IPS DF 6.9 (cell line): Measurements from ENCODE around the gene CHMP6.
"Not testable (repeated sequence)": the region's sequence is repeated elsewhere in the genome, so short reads cannot be mapped to it uniquely, and the experiment has no call there.

ENCODE experiments used
- DNase-seq: peaks from one replicate; pipeline ENCODE4 v3.0.0-alpha.2; 2013; ENCODE audit warnings: low read depth, low spot score
- H3K27ac ChIP-seq: one replicate; pipeline ENCODE4 v1.5.1; 2013; ENCODE audit warnings: low read length, control low read depth
- H3K27me3 ChIP-seq: 2 replicates; pipeline ENCODE4 v1.6.1; 2013; ENCODE audit warnings: mild to moderate bottlenecking, low read length; ENCODE audit not compliant: control insufficient read depth, insufficient read depth
- H3K36me3 ChIP-seq: 2 replicates; pipeline ENCODE4 v1.6.1; 2013; ENCODE audit warnings: low read length; ENCODE audit not compliant: control insufficient read depth, insufficient read depth
- H3K4me1 ChIP-seq: 2 replicates; pipeline ENCODE4 v1.6.1; 2013; ENCODE audit warnings: low read length; ENCODE audit not compliant: control insufficient read depth, insufficient read depth
- H3K4me3 ChIP-seq: 2 replicates; pipeline ENCODE4 v1.5.1; 2013; ENCODE audit warnings: mild to moderate bottlenecking, low read length
- H3K9me3 ChIP-seq: 2 replicates; pipeline ENCODE4 v1.6.1; 2013; ENCODE audit warnings: low read length, inconsistent platforms; ENCODE audit not compliant: control insufficient read depth, insufficient read depth
- WGBS: extraction: QIAGEN DNeasy Blood & Tissue Kit; methylation state at CpG from one replicate; pipeline ENCODE4 v1.1.7; 2013; ENCODE audit warnings: mixed read lengths, missing lambda C conversion rate; ENCODE audit not compliant: insufficient read length, insufficient coverage; 5-methylcytosine and 5-hydroxymethylcytosine counted together

CHMP6 gene

GRCh38 chr17:81015136-81015535 is 23.5 kb downstream of the CHMP6 start:
- no peaks in the 10 kb centered on the region for H3K4me1 ChIP-seq
- no peak overlapping the region for H3K27ac ChIP-seq
- no peaks in the 10 kb centered on the region; the same call in 1 of the 2 replicates for H3K9me3 ChIP-seq
- H3K27me3 ChIP-seq, result no peaks in the 10 kb centered on the region
- WGBS, result no CpG with 5 or more reads among the region's 1 CpG
- H3K4me3 ChIP-seq, result no peak overlapping the region
- DNase-seq, result no peak
- no peaks in the 10 kb centered on the region for H3K36me3 ChIP-seq

DNA sequence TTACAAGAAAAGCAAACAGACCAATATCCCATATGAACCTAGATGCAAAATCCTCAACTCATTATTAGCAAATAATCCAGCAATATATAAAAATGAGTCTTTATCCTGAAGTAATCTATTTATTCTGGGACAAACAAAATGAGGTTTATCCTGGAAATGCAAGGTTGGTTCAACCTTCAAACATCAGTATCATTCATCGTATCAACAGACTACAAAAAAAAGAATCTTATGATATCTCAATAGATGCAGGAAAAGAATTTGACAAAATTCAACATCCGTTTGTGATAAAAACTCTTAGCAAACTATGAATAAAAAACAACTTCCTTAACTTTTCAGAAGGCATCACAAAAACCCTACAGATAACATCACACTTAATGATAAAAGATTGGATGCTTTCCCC is 24.9 kb downstream of the CHMP6 start:
- Histone ChIP-seq H3K9me3 (no peaks in the 10 kb centered on the region; the same call in 1 of the 2 replicates), H3K4me1 (no peaks in the 10 kb centered on the region), H3K4me3 (no peak overlapping the region), H3K27ac (no peak overlapping the region), H3K36me3 (no peaks in the 10 kb centered on the region), H3K27me3 (no peaks in the 10 kb centered on the region)
- WGBS, result no CpG with 5 or more reads among the region's 2 CpGs
- no peak for DNase-seq

DNA sequence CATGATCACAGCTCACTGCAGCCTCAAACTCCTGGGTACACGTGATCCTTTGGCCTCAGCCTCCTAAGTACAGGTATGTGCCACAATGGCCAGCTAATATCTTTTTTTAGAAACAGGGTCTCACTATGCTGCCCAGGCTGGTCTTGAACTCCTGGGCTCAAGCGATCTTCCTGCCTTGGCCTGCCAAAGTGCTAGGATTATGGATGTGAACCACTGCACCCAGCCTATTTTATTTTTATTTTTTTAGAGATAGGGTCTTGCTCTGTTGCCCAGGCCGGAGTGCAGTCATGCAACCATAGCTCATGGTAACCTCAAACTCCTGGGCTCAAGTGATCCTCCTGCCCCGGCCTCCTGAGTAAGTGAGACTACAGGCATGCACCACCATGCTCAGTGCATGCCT is 25.7 kb downstream of the CHMP6 start:
- H3K4me3 ChIP-seq, H3K27ac ChIP-seq: not testable (repeated sequence)

GRCh38 chr17:81018044-81018802 is 26.6 kb downstream of the CHMP6 start:
- Histone ChIP-seq H3K4me1 (no peaks in the 10 kb centered on the region), H3K27me3 (no peaks in the 10 kb centered on the region), H3K27ac (no peak overlapping the region), H3K4me3 (no peak overlapping the region), H3K9me3 (no peaks in the 10 kb centered on the region), H3K36me3 (no peaks in the 10 kb centered on the region)
- WGBS, result no CpG with 5 or more reads among the region's 29 CpGs
- DNase-seq, result no peak

More for the DNA sequence above, 25.7 kb downstream of the CHMP6 start:
- H3K4me1 ChIP-seq, H3K9me3 ChIP-seq, H3K27me3 ChIP-seq, DNase-seq, H3K36me3 ChIP-seq: not testable (repeated sequence)
- WGBS, result no CpG with 5 or more reads among the region's 4 CpGs

DNA sequence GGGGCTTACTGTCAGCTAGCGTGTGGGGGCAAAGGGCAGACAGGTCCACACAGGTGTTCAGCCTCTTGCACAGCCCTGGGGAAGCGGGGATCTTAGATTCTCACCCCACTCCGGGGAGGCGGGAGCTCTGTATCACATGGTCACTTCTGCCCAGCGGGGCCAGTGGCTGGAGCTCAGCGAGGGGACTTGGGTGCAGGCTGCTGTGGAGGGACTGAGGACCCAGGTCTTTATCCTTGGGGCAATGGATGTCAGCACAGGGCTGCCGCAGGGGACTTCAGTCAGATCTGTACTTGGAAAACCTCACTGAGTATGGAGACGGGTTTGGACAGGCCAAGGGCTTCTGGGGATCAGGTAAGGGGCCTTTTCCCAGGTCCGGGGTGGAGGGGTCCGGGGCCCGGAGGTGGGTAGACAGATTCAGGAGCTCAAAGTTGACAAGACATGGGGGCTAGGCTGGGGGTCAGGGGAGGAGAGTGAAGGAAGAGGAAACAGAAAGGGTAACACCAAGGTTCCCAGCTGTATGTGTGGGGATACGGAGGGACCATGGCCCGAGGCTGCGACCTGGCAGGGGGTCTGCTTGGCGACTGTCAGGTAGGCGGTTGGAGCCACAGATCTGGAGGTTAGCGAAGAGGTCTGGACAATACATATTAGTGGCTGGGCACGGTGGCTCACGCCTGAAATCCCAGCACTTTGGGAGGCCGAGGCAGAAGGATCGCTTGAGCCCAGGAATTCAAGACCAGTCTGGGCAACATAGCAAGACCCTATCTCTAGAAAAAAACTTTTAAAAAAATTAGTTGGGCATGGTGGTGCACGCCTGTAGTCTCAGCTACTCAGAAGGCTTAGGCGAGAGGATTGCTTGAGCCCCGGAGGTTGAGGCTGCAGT is 28.2 kb downstream of the CHMP6 start:
- H3K4me3 ChIP-seq, result no peak overlapping the region
- no peak for DNase-seq
- H3K36me3 ChIP-seq, result no peaks in the 10 kb centered on the region
- H3K9me3 ChIP-seq, result no peaks in the 10 kb centered on the region
- 0 out of 2 replicates have a peak, but pooled peaks cover 2% of the 10 kb centered on the region for H3K4me1 ChIP-seq
- no peak overlapping the region for H3K27ac ChIP-seq
- WGBS, result no CpG with 5 or more reads among the region's 24 CpGs
- no peaks in the 10 kb centered on the region for H3K27me3 ChIP-seq

DNA sequence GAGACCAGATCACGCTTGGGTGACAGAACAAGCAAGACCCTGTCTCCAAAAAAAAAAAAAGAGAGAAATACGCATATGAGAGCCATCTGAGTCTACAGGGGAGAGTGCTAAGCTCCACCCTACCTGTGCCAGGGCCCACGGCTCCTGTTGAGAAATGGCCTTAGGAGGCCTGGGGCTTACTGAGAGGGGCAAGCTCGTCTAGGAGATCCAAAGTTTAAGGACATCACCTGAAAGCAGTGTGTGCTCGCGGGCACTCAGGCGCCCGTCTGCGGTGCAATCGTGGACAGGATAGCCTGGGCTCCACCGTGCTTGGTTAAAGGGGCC is 28.8 kb downstream of the CHMP6 start:
- Histone ChIP-seq H3K27me3 (no peaks in the 10 kb centered on the region), H3K36me3 (no peaks in the 10 kb centered on the region), H3K4me3 (no peak overlapping the region), H3K27ac (no peak overlapping the region), H3K4me1 (0 out of 2 replicates have a peak, but pooled peaks cover 2% of the 10 kb centered on the region), H3K9me3 (no peaks in the 10 kb centered on the region)
- no peak for DNase-seq
- WGBS, result no CpG with 5 or more reads among the region's 11 CpGs

- no peaks in the 10 kb centered on the region for H3K36me3 ChIP-seq
- no peak for DNase-seq
- WGBS, result no CpG with 5 or more reads among the region's 24 CpGs
Observed at GRCh38 chr17:81020767-81021497, 29.3 kb downstream of the CHMP6 start.

DNA sequence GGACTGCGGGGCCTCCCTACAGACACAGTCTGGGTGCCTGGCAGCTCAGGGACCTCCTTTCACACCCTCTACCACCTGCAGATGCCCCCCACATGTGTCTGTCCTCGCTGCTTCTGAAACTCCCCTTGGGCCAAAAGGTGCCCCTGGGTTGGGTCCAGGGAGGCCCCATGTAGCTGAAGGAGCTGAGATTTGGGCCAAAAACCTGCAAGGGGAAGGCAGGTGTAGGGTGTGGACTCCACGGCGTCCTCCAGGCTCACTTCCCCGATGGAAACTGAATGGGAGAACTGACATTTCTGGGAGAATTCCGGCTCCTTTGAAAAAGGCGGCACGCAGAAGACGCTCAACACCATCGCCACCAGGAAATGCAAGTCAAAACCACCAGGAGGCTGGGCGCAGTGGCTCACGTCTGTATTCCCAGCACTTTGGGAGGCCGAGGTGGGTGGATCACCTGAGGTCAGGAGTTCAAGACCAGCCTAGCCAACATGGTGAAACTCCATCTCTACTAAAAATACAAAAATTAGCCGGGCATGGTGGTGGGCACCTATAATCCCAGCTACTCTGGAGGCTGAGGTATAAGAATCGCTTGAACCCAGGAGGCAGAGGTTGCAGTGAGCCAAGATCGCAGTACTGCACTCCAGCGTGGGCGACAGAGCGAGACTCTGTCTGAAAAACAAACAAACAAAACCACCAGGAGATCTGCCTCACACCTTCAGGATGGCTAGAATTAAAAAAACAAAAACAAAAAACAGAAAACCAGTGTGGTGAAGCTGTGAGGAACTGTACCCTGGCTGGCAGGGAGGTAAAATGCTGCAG is 30.1 kb downstream of the CHMP6 start:
- H3K27ac ChIP-seq, result no peak overlapping the region
- H3K36me3 ChIP-seq, result no peaks in the 10 kb centered on the region
- no peaks in the 10 kb centered on the region for H3K27me3 ChIP-seq
- DNase-seq, result no peak
- H3K9me3 ChIP-seq, result no peaks in the 10 kb centered on the region
- WGBS, result no CpG with 5 or more reads among the region's 19 CpGs
- no peak overlapping the region for H3K4me3 ChIP-seq
- H3K4me1 ChIP-seq, result 0 out of 2 replicates have a peak, but pooled peaks cover 2% of the 10 kb centered on the region

More at GRCh38 chr17:81020767-81021497, 29.3 kb downstream of the CHMP6 start:
- Histone ChIP-seq H3K27ac (no peak overlapping the region), H3K27me3 (no peaks in the 10 kb centered on the region), H3K4me1 (0 out of 2 replicates have a peak, but pooled peaks cover 2% of the 10 kb centered on the region), H3K4me3 (no peak overlapping the region), H3K9me3 (no peaks in the 10 kb centered on the region)

DNA sequence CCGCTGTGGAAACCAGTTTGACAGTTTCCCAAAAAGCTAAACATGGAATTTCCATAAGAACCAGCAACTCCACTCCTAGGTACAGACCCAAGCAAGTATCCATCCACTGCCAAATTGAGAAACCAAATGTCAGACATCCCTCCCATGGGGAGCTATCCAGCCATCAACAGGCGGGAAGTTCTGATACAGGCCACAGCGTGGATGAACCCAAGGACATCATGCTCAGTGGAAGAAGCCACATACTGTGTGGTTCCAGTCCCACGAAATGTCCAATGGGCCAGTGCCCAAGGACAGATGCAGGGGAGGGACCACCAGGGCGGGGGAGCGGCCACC is 30.7 kb downstream of the CHMP6 start:
- DNase-seq, result no peak
- Histone ChIP-seq H3K36me3 (no peaks in the 10 kb centered on the region), H3K27ac (no peak overlapping the region), H3K4me1 (0 out of 2 replicates have a peak, but pooled peaks cover 2% of the 10 kb centered on the region), H3K27me3 (no peaks in the 10 kb centered on the region), H3K4me3 (no peak overlapping the region), H3K9me3 (no peaks in the 10 kb centered on the region)
- no CpG with 5 or more reads among the region's 6 CpGs for WGBS
